A673 (cell line): ENCODE data around the gene MYOZ2.

Experiments
- CTCF ChIP-seq: fragments of 300-800, 200-600 bp; sonication (generic); conservative IDR thresholded peaks from 2 replicates; pipeline ENCODE4 v1.5.1; 2017; ENCODE audit warnings: low read depth, mild to moderate bottlenecking, antibody characterized with exemption, low read length, moderate library complexity, mixed read lengths
- EZH2 ChIP-seq: fragments of 200-600 bp; sonication (generic); IDR thresholded peaks from 2 replicates; pipeline ENCODE4 v1.6.1; 2017; ENCODE audit warnings: borderline replicate concordance, low read depth, mild to moderate bottlenecking, mixed read lengths, antibody characterized with exemption, low read length; ENCODE audit not compliant: poor library complexity, severe bottlenecking

- no peak for TF ChIP-seq CTCF
- no peak for TF ChIP-seq EZH2
Measured at GRCh38 chr4:119184128-119184527, 48.5 kb downstream of the MYOZ2 start.
